ENCODE measurements around the gene OR2T10. TPM values are rescaled to one million over a fixed set of nuclear protein-coding genes. Genes with fewer than 3 reads are reported as not detected.
"Not testable (repeated sequence)": the region's sequence is repeated elsewhere in the genome, so short reads cannot be mapped to it uniquely, and the experiment has no call there.

OR2T10 gene
- total RNA-seq (not detected), polyA plus RNA-seq (not detected)
- long read RNA-seq, donor 1: 0 reads
- long read RNA-seq, donor 2: 0 reads
- long read RNA-seq, donor 3: 0 reads
- long read RNA-seq, donor 4: 0 reads
- long read RNA-seq, donor 5: 0 reads
- long read RNA-seq, donor 6: 0 reads
- long read RNA-seq, donor 7: 0 reads
- long read RNA-seq, donor 8: 0 reads
- long read RNA-seq, donor 9: 0 reads
- long read RNA-seq, donor 10: 0 reads

GRCh38 chr1:248597589-248597988 is at the start of gene OR2T10:
Gene OR2T10 (minus strand): TSS chr1:248597700. CDS start chr1:248593768, 3,932 bp downstream.
- Histone ChIP-seq H3K4me3 (no peak within 1 kb of the TSS), H3K27me3 (no peaks in the 10 kb centered on the region), H3K4me1 (replicated peaks in 1 of 2) (no peaks in the 10 kb centered on the region), H3K27ac (no peak within 1 kb of the TSS), H3K36me3 (replicated peaks in 1 of 2) (no peaks in the 10 kb centered on the region), H3K9me3 (replicated peaks in 1 of 3) (no peaks in the 10 kb centered on the region)
- 69 to 79% (median 74%) methylated on average over 4 to 6 of the region's 6 CpGs for WGBS, 4 donors
- intact Hi-C loops (cut with DNase I): no loop called here
- TF ChIP-seq CTCF (IDR thresholded peaks at IDR 0.05): no peak
- no peak for DNase-seq

- H3K4me1 ChIP-seq (replicated peaks in 1 of 2); H3K27me3 ChIP-seq; H3K27ac ChIP-seq; H3K36me3 ChIP-seq (replicated peaks in 1 of 2); H3K4me3 ChIP-seq; H3K9me3 ChIP-seq (replicated peaks in 1 of 3); DNase-seq; intact Hi-C loops (cut with DNase I): not testable (repeated sequence)
- 63 to 78% (median 70%) methylated on average over 1 to 2 of the region's 3 CpGs for WGBS, 4 donors
These were observed 47.7 kb upstream of the OR2T10 start, which contains the start of gene OR2T35 for GRCh38 chr1:248645178-248645577. Gene OR2T35 (minus strand): TSS chr1:248645278. CDS start chr1:248639258, 6,020 bp downstream.

GRCh38 chr1:248642971-248643651 is 45.6 kb upstream of the OR2T10 start:
- H3K27ac ChIP-seq; H3K4me3 ChIP-seq; H3K27me3 ChIP-seq; H3K9me3 ChIP-seq (replicated peaks in 1 of 3); intact Hi-C loops (cut with DNase I); DNase-seq; H3K36me3 ChIP-seq (replicated peaks in 1 of 2); H3K4me1 ChIP-seq (replicated peaks in 1 of 2): not testable (repeated sequence)
- WGBS, 4 donors: no CpG with 5 or more reads among the region's 4 CpGs

- H3K27me3 ChIP-seq; DNase-seq; H3K4me3 ChIP-seq; H3K4me1 ChIP-seq (replicated peaks in 1 of 2); intact Hi-C loops (cut with DNase I); H3K9me3 ChIP-seq (replicated peaks in 1 of 3); H3K36me3 ChIP-seq (replicated peaks in 1 of 2); H3K27ac ChIP-seq: not testable (repeated sequence)
- WGBS, 4 donors: 93% methylated on average over 4 of the region's 5 CpGs; no CpG with 5 or more reads in 3 of the 4 donors
These were observed 44.1 kb upstream of the OR2T10 start for GRCh38 chr1:248641583-248641982.

GRCh38 chr1:248640906-248641305 is 43.4 kb upstream of the OR2T10 start:
- H3K4me3 ChIP-seq; intact Hi-C loops (cut with DNase I); H3K9me3 ChIP-seq (replicated peaks in 1 of 3); H3K27ac ChIP-seq; DNase-seq; H3K36me3 ChIP-seq (replicated peaks in 1 of 2); H3K4me1 ChIP-seq (replicated peaks in 1 of 2); H3K27me3 ChIP-seq: not testable (repeated sequence)
- WGBS, 4 donors: no CpG with 5 or more reads among the region's 3 CpGs

- H3K4me1 ChIP-seq (replicated peaks in 1 of 2); H3K27ac ChIP-seq; H3K9me3 ChIP-seq (replicated peaks in 1 of 3); DNase-seq; H3K27me3 ChIP-seq; H3K36me3 ChIP-seq (replicated peaks in 1 of 2); intact Hi-C loops (cut with DNase I); H3K4me3 ChIP-seq: not testable (repeated sequence)
- no CpG with 5 or more reads among the region's 5 CpGs for WGBS, 4 donors
These were observed 42.2 kb upstream of the OR2T10 start for GRCh38 chr1:248639652-248640051.

GRCh38 chr1:248636612-248637011 is 39.1 kb upstream of the OR2T10 start:
- H3K9me3 ChIP-seq (replicated peaks in 1 of 3); DNase-seq; H3K4me3 ChIP-seq; intact Hi-C loops (cut with DNase I); H3K27ac ChIP-seq; H3K4me1 ChIP-seq (replicated peaks in 1 of 2); H3K27me3 ChIP-seq; H3K36me3 ChIP-seq (replicated peaks in 1 of 2): not testable (repeated sequence)
- WGBS, 4 donors: 38 to 60% (median 46%) methylated on average over 2 to 3 of the region's 5 CpGs

GRCh38 chr1:248634991-248635390 is 37.5 kb upstream of the OR2T10 start, which contains the start of gene OR2T11:
Gene OR2T11 (minus strand): TSS chr1:248635091. CDS start chr1:248627128, 7,963 bp downstream.
- intact Hi-C loops (cut with DNase I); H3K9me3 ChIP-seq (replicated peaks in 1 of 3); DNase-seq; H3K27ac ChIP-seq; H3K36me3 ChIP-seq (replicated peaks in 1 of 2); H3K27me3 ChIP-seq; H3K4me1 ChIP-seq (replicated peaks in 1 of 2); H3K4me3 ChIP-seq: not testable (repeated sequence)
- WGBS, 4 donors: no CpG with 5 or more reads among the region's 2 CpGs

All from adrenal gland (tissue), 19 donors.